Fibroblast of skin of left biceps (primary cell): ENCODE data around the gene PPP1R16B.

Source experiments
- DNase-seq, 2 experiments: peaks; one replicate each; pipeline ENCODE4 v3.0.0-alpha.2; 2013; ENCODE audit warnings: low read depth in 2 of 2

Gene PPP1R16B

GRCh38 chr20:38827770-38828281 is 22.3 kb downstream of the PPP1R16B start:
- DNase-seq = no peak

GRCh38 chr20:38828514-38829295 is 23.2 kb downstream of the PPP1R16B start:
- no peak for DNase-seq

DNA sequence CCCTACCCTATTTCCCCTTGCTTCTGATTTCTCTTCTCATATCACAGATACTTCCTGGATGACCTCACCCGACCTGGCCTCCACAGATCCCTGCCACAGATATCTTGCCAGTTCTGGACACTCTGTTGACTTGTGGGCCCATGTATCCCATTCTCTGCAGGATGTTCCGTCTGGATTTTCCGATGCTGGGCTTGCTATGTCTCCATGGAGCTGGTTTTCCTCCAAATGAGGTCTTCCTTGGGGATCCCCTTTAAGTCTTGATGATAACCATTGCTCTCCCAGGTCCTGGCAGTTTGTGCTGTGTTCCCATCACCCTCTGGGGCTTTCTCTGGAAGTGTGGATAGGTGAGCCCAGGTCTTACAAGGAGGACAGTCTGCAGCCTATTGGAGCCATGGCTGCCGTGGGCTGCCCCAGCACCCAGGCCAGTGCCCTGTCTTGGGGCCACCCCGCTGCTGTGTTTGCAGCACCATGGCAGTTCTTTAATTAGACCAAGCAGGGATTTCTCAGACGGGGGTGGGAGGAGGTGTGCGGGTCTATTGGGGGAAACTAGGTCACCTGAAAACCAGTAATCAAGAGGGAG is 23.9 kb downstream of the PPP1R16B start:
- DNase-seq = no peak

- no peak for DNase-seq
These were observed 24.9 kb downstream of the PPP1R16B start for GRCh38 chr20:38830356-38830755.

GRCh38 chr20:38831049-38831691 is 25.7 kb downstream of the PPP1R16B start:
- DNase-seq = no peak

DNA sequence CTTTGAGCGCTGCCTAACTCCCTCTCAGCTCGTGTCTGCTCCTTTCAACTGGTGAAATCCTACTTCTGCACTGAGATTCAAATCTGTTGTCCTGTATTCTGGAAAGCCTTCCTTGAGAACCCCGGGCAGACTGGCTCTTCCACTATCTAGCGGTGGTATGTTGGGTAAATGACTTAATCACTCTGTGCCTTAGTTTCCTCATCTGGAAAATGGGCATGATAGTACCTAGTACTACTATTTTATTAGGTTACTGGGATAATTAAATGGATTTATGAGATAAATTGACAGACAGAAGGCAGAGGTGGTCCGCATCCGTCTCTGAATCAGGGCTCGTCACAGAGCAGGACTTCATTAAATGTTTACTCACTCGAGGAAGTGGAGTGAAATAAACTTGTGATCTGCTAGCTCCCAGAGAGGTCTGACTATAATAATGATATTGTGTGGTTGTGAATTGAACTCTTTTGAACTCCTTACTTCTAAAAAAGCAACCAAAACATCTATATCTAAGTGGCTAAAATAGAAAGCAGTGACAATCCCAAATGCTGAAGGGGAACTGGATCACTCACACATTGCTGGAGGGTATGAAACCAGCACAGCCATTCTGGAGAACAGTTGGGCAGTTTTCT is 26.6 kb downstream of the PPP1R16B start:
- no peak for DNase-seq

DNA sequence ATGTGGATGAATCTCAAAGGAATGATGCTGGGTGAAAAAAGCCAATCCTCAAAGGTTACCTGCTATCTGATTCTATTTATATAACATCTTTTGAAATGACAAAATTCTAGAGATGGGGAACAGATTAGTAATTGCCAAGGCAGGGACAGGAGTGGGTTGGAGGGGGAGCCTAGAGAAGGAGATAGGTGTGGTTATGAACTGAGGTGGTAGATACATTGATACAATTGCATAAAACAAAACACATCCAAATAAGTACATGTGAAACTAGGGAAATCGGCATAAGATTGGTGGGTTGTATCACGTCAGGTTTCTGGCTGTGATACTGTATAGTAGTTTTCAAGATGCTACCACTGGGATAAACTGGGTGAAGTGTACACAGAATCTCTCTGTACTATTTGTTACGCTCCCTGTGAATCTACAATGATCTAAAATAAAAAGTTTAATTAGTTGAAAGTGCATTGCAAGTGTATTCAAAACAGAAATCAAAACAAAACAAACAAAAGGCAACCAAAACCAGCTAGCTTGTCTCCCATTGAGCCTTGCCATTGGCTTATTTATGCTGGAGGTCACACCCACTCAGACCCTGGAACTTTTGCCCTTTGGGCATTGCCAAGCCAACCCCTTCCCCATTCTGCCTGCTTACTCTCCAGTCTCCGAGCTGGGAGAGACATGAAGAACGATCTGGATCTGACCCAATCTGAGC is 27.8 kb downstream of the PPP1R16B start:
- no peak for DNase-seq

DNA sequence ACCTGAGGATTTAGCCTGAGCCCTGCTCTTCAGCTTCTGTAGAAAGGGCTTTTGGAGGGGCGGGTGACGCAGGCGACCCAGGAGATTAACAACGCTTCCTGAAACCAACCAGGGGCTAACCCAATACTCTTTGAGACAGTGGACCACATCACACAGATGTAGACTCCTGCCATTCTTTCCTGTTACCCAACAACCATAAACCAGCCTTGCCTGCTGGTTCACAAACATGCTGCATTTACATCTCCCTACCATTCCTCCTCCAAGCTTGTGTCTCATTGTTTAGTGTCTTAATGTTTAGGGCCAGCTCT is 28.3 kb downstream of the PPP1R16B start:
- no peak for DNase-seq

DNA sequence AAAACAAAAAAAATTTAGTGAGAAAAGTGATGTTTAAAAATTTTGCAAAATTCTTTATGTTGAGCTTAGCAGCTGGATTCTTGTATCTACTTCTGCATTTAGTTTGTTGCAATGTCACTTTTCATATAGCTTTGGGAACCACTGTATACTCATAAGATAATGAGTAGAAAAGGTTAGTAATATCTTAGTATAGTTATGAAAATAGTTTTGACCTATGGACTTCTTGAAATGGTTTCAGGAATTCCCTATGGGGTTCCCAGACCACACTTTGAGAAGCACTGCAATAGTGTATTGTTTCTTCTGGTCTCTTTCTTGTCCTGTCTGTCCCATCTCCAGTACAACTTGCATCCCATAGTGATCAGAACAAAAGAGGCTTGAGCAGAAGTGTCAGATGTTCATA is 29.4 kb downstream of the PPP1R16B start:
- DNase-seq = no peak

DNA sequence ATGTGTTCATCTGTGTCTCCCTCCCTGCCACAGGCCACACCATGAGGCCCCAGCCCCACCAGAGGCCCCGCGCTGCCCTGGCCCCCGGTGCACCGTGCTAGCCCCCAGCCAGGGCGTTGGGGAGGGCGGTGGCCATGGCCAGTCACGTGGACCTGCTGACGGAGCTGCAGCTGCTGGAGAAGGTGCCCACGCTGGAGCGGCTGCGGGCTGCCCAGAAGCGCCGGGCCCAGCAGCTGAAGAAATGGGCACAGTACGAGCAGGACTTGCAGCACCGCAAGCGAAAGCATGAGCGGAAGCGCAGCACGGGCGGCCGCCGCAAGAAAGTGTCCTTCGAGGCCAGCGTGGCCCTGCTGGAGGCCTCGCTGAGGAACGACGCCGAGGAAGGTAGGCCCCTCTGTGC is 30.3 kb downstream of the PPP1R16B start:
- DNase-seq = no peak

DNA sequence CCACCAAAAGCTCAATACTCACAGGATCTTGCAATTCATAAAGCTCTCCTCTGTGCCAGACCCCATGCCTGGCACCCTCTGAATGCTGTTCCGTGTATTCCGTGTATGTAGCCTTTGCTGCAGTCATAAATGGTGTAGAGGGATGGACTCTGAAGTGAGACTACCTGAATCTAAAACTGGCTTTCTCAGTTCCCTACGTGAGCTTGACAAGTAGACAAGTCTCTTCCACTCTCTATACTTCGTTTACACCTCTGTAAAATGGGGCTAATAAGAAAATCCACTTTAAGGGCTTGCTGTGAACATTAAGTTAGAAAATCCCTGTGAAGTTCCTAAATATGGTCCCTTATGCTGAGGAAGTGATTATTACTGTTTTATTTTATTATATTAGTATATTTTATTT is 31.5 kb downstream of the PPP1R16B start:
- no peak for DNase-seq

DNA sequence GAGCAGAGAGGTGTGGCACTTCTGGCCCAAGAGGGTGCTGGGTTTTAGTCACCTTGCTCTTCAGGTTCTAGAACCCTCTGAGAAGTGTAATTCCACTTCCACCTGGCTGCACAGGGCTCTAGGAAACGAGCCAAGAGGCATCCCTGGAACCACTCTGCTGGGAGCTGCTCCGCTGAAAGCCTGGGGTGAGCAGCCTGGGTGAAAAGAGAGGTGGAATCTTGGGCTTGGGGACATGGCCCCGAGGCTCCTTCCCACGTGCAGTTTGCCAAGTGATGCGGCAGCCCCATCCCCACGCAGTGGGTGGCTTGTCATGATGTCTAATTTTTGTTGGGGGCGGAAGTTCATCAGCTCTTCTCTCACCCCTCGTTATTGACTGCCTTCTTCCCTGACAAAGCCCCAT is 32.8 kb downstream of the PPP1R16B start:
- no peak for DNase-seq

DNA sequence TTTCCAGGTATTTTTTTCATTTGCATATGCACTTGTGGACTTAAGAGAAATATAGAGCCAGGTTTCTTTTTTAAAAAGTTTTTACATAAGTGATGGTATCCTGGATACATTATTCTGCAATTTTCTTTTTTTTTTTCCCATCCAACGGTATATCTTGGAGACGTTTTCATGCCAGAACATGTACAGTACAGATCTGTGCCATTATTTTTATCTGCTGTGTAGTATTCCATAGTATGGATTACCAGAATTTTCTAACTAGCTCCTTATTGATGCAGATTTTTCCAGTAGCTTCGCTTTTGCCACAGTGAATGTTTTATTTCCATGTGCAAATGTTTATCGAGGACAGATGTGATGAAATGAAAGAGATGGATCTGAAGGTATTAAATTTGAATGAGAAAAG is 34.1 kb downstream of the PPP1R16B start:
- DNase-seq = no peak

DNA sequence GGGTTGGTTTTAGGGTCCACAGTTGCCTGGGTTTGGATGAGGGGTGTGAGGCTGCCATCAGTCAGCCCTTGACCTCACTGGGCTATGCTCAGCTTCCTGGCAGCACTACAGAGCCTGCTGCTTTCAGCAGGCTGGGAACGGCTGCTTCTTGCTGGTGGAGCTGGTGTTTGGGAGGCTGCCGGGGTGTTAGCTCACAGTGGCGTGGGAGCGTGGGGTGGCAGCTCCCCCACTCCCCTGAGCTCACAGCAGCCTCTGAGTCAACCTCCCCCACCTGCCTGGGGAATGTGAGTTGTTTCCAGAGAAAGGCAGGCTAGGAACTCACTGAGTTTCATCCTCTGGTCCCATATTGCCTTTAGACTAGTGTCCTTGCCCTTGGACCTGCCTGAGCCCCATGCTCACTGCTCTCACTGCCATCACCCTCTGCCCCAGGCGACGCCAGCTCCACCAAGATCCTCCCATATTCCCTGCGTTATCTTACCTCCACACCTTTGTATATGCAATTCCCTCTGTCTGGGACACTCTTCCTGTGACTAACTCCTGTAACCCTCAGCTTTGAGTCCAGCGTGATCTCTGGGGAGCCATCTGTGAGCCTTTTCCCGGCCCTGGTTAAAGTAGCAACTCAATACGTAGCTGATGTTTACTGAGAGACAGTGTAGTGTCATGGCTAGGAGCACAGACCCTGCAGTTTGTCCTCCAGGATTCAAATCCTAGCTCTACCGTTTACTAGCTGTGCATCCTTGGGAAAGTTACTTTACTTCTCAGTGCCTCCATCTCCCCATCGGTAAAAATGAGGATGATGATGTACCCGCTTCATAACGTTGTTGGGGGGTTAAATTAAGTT is 34.8 kb downstream of the PPP1R16B start:
- DNase-seq = no peak

- no peak for DNase-seq
These were observed 35.5 kb downstream of the PPP1R16B start for GRCh38 chr20:38840894-38841470.

GRCh38 chr20:38841570-38841969 is 36.1 kb downstream of the PPP1R16B start:
- no peak for DNase-seq

GRCh38 chr20:38842026-38842425 is 36.5 kb downstream of the PPP1R16B start:
- no peak for DNase-seq

DNA sequence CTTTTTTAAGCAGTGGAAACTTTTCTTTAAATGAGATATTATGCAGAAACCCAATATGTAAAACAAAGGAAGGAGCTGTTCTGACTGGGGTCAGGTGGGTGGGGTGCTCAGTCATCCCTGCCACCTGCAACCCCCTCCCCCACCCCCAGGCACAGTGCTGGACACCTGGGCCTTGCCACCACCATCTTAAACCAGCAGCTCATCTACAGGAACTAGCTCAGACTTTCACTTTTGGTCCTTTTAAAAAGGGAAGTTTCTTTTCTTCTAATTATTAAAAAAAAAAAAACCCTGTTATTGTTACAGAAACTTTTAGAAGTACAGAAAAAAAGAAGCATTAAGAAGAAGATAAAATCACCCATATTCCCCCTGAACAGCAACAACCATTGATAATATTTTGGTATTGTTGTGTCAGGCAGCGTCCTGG is 37.1 kb downstream of the PPP1R16B start:
- DNase-seq = no peak

DNA sequence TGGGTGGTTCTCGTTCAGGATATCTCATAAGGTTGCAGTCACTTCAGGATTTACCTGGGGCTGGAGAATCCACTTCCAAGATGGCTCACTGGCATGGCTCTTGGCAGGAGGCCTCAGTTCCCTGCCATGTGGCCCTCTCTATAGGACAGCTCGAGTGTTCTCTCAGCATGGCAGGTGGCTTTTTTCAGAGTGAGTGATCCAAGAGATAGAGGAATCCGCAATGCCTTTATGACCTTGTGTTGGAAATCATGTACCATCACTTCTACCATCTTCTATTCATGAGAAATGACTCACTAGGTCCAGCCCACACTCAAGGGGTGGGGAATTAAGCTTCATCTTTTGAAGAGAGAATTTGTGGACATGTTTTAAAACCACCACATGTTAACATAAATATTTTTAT is 37.8 kb downstream of the PPP1R16B start:
- DNase-seq = no peak

- DNase-seq = no peak
These were observed 39.5 kb downstream of the PPP1R16B start for GRCh38 chr20:38844963-38845362.

- DNase-seq = no peak
These were observed 42.3 kb downstream of the PPP1R16B start for GRCh38 chr20:38847840-38848239.
